Stimulated activated CD8-positive, alpha-beta memory T cell treated with anti-CD3 and anti-CD28 coated beads, Interleukin-7, amount 100 ng/mL, for 4 hours (primary cell): ENCODE data around the gene TSSK6.
"Not testable (repeated sequence)": the region's sequence is repeated elsewhere in the genome, so short reads cannot be mapped to it uniquely, and the experiment has no call there.

ENCODE experiments used
- DNase-seq, 2 donors: peaks; one replicate each; pipeline ENCODE4 v3.0.0-alpha.2; 2020; ENCODE audit warnings: low read depth in 2 of 2

The TSSK6 gene

GRCh38 chr19:19487950-19488874 is 27.1 kb downstream of the TSSK6 start:
- DNase-seq, result no peak

- DNase-seq, result no peak
These were observed 28.0 kb downstream of the TSSK6 start for GRCh38 chr19:19487077-19487949.

- DNase-seq, result no peak
These were observed 28.8 kb downstream of the TSSK6 start for GRCh38 chr19:19486343-19487076.

- no peak for DNase-seq
These were observed 29.4 kb downstream of the TSSK6 start for GRCh38 chr19:19485998-19486290.

GRCh38 chr19:19485161-19485997 is 30.0 kb downstream of the TSSK6 start:
- no peak for DNase-seq

GRCh38 chr19:19482809-19483596 is 32.3 kb downstream of the TSSK6 start:
- DNase-seq, result no peak

- DNase-seq, result no peak
These were observed 34.7 kb downstream of the TSSK6 start for GRCh38 chr19:19480688-19481087.

GRCh38 chr19:19477705-19478383 is 37.5 kb downstream of the TSSK6 start:
- no peak for DNase-seq

GRCh38 chr19:19475849-19476828 is 39.2 kb downstream of the TSSK6 start:
- no peak for DNase-seq

GRCh38 chr19:19475015-19475765 is 40.2 kb downstream of the TSSK6 start:
- DNase-seq, result no peak

- DNase-seq, result not testable (repeated sequence)
These were observed 43.2 kb downstream of the TSSK6 start for GRCh38 chr19:19472106-19472505.

GRCh38 chr19:19471682-19472081 is 43.7 kb downstream of the TSSK6 start:
- DNase-seq, result no peak

GRCh38 chr19:19470579-19470978 is 44.8 kb downstream of the TSSK6 start:
- no peak for DNase-seq

GRCh38 chr19:19468424-19469050 is 46.8 kb downstream of the TSSK6 start:
- DNase-seq, result no peak

- DNase-seq, result no peak
These were observed 49.1 kb downstream of the TSSK6 start for GRCh38 chr19:19466201-19466600.

- no peak for DNase-seq
These were observed 49.8 kb downstream of the TSSK6 start for GRCh38 chr19:19465436-19466070.
